ENCODE measurements around the gene LHX6. TPM values are rescaled to one million over a fixed set of nuclear protein-coding genes. Genes with fewer than 3 reads are reported as not detected.

The LHX6 gene
- total and polyA plus RNA-seq, 2 of the 8 experiments (the other 6 are each of a cell fraction or from before 2014, with no cell fraction given): 0.92 to 1.2 TPM

- TF ChIP-seq KDM1A (IDR thresholded peaks at IDR 0.05; ENCODE audit: borderline replicate concordance, low read length): no peak
Observed at GRCh38 chr9:122251351-122251750, 22.6 kb upstream of the LHX6 start (continued).
